H1 (cell line): Measurements from ENCODE around the gene PRSS38.

Experiments
- CREB1 ChIP-seq: IDR thresholded peaks from 2 replicates; pipeline ENCODE4 v1.6.1; 2012; ENCODE audit warnings: inconsistent platforms
- CTCF ChIP-seq, 3 experiments: IDR thresholded peaks; 1 replicate in 2 of 3; 2 replicates in 1 of 3; pipeline versions ENCODE4 v1.5.1 to v1.6.1; 2011; ENCODE audit warnings: low read length in 3 of 3, mild to moderate bottlenecking in 3 of 3, inconsistent platforms in 2 of 3, low read depth in 1 of 3, moderate library complexity in 1 of 3; ENCODE audit not compliant: insufficient read depth in 1 of 3; ENCODE audit errors: control extremely low read depth in 1 of 3
- GABPA ChIP-seq: IDR thresholded peaks from 2 replicates; pipeline ENCODE4 v1.6.1; 2011; ENCODE audit warnings: mild to moderate bottlenecking, low read length, moderate library complexity, borderline replicate concordance; ENCODE audit not compliant: insufficient read depth
- JUN ChIP-seq: IDR thresholded peaks from 2 replicates; pipeline ENCODE4 v1.6.1; 2011; ENCODE audit warnings: low read depth, mild to moderate bottlenecking, improper control_type of control experiment, low read length
- JUND ChIP-seq: IDR thresholded peaks from 2 replicates; pipeline ENCODE4 v1.6.1; 2011; ENCODE audit warnings: mild to moderate bottlenecking, improper control_type of control experiment, low read length
- SIN3A ChIP-seq, 2 experiments: IDR thresholded peaks in 1 of 2; conservative IDR thresholded peaks in 1 of 2; 2 replicates each; pipeline ENCODE4 v1.6.1; 2011 to 2012; ENCODE audit warnings: low read length in 2 of 2, improper control_type of control experiment in 1 of 2, low read depth in 1 of 2, mild to moderate bottlenecking in 1 of 2
- SRF ChIP-seq: IDR thresholded peaks from 2 replicates; pipeline ENCODE4 v1.6.1; 2011; ENCODE audit warnings: mild to moderate bottlenecking, low read depth, low read length, moderate library complexity
- TEAD4 ChIP-seq: IDR thresholded peaks from 2 replicates; pipeline ENCODE4 v1.6.1; 2012; ENCODE audit warnings: low read depth, low read length, inconsistent platforms, mixed read lengths
- USF2 ChIP-seq: IDR thresholded peaks from 2 replicates; pipeline ENCODE4 v1.6.1; 2011; ENCODE audit warnings: low read length, improper control_type of control experiment

- TF ChIP-seq GABPA (no peak), CTCF (IDR thresholded peaks at IDR 0.05; ENCODE audit: control extremely low read depth in 1 of 3, insufficient read depth in 1 of 3, low read depth in 1 of 3, low read length in 3 of 3) (no peak), JUND (no peak), SIN3A (conservative IDR thresholded peaks at IDR 0.05 in 1 of 2, IDR thresholded peaks at IDR 0.05 in 1 of 2; ENCODE audit: low read depth in 1 of 2, low read length in 2 of 2) (no peak), SRF (no peak), TEAD4 (no peak), JUN (no peak), USF2 (no peak), CREB1 (no peak)
Observed at GRCh38 chr1:227790034-227790400, 25.5 kb upstream of the PRSS38 start.
